Astrocyte (in vitro differentiated cells and primary cell): ENCODE measurements around the gene SLC9A7.

Experiments used
- EZH2 ChIP-seq: IDR thresholded peaks from 2 replicates; pipeline ENCODE4 v1.6.1; 2012; ENCODE audit warnings: mild to moderate bottlenecking, low read length, inconsistent platforms; ENCODE audit not compliant: insufficient read depth
- TF ChIP-seq, protein P1 (sequence below): IDR thresholded peaks from 2 replicates; pipeline ENCODE4 v1.5.1; 2011; ENCODE audit warnings: low read depth, mild to moderate bottlenecking, inconsistent platforms, low read length, moderate library complexity; ENCODE audit not compliant: insufficient read depth

DNA sequence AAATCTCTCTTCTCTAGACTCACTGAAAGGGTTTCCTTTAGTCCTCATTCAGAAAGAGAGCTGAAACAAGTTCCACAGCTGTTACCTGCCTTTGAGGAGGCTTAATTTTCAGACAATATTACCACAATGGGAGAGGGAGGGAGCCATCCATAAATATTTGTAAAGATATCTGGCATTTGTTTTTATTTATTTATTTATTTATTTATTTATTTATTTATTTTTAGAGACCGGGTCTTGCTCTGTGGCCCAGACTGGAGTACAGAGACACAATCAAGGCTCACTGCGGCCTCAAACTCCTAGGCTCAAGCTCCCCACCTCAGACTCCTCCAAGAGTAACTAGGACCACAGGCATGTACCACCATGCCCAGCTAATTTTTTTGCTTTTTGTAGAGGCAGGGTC is 80.7 kb downstream of the SLC9A7 start:
- TF ChIP-seq, protein P1, sequence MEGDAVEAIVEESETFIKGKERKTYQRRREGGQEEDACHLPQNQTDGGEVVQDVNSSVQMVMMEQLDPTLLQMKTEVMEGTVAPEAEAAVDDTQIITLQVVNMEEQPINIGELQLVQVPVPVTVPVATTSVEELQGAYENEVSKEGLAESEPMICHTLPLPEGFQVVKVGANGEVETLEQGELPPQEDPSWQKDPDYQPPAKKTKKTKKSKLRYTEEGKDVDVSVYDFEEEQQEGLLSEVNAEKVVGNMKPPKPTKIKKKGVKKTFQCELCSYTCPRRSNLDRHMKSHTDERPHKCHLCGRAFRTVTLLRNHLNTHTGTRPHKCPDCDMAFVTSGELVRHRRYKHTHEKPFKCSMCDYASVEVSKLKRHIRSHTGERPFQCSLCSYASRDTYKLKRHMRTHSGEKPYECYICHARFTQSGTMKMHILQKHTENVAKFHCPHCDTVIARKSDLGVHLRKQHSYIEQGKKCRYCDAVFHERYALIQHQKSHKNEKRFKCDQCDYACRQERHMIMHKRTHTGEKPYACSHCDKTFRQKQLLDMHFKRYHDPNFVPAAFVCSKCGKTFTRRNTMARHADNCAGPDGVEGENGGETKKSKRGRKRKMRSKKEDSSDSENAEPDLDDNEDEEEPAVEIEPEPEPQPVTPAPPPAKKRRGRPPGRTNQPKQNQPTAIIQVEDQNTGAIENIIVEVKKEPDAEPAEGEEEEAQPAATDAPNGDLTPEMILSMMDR: no peak
- TF ChIP-seq EZH2: no peak
